ENCODE data around the gene LRSAM1. TPM values are rescaled to one million over a fixed set of nuclear protein-coding genes. Genes with fewer than 3 reads are reported as not detected.

The LRSAM1 gene
- total and polyA plus RNA-seq, 9 donors = 9.0 to 28.5 (median 17.4) TPM

- no peak for DNase-seq
- Histone ChIP-seq H3K4me3 (no peak overlapping the region), H3K4me1 (ENCODE audit: insufficient read depth) (no peaks in the 10 kb centered on the region), H3K36me3 (no peaks in the 10 kb centered on the region), H3K9me3 (no peaks in the 10 kb centered on the region), H3K27ac (no peak overlapping the region), H3K27me3 (no peaks in the 10 kb centered on the region)
- 81 to 85% (median 84%) methylated on average over 9 of the region's 9 CpGs for WGBS, 3 donors
- intact Hi-C loops (cut with DNase I) = loop anchor here in 3 of 4 donors (10.0 kb wide), 3 partner anchors 224 to 424 kb away; no protein-coding TSS in a partner anchor
- TF ChIP-seq EP300 (IDR thresholded peaks at IDR 0.05) = no peak
- no peak for TF ChIP-seq CTCF (IDR thresholded peaks at IDR 0.05)
- no peak for TF ChIP-seq POLR2A (IDR thresholded peaks at IDR 0.05)
Observed at GRCh38 chr9:127500862-127501261, 49.6 kb downstream of the LRSAM1 start.

GRCh38 chr9:127501821-127502343 is 50.6 kb downstream of the LRSAM1 start:
- H3K9me3 ChIP-seq = no peaks in the 10 kb centered on the region
- no peak overlapping the region for H3K27ac ChIP-seq
- H3K36me3 ChIP-seq = no peaks in the 10 kb centered on the region
- no peaks in the 10 kb centered on the region for H3K4me1 ChIP-seq (ENCODE audit: insufficient read depth)
- TF ChIP-seq POLR2A (IDR thresholded peaks at IDR 0.05) (no peak), CTCF (IDR thresholded peaks at IDR 0.05) (no peak), EP300 (IDR thresholded peaks at IDR 0.05) (no peak)
- WGBS, 3 donors = 83 to 86% (median 84%) methylated on average over 12 of the region's 12 CpGs
- H3K27me3 ChIP-seq = no peaks in the 10 kb centered on the region
- H3K4me3 ChIP-seq = no peak overlapping the region
- intact Hi-C loops (cut with DNase I) = loop anchor here in 3 of 4 donors (10.0 kb wide), 3 partner anchors 223 to 423 kb away; no protein-coding TSS in a partner anchor
- no peak for DNase-seq

- Histone ChIP-seq H3K27ac (no peak overlapping the region), H3K9me3 (no peaks in the 10 kb centered on the region), H3K36me3 (no peaks in the 10 kb centered on the region), H3K27me3 (no peaks in the 10 kb centered on the region), H3K4me1 (ENCODE audit: insufficient read depth) (peaks cover 2% of the 10 kb centered on the region), H3K4me3 (no peak overlapping the region)
- 84 to 87% (median 84%) methylated on average over 21 of the region's 21 CpGs for WGBS, 3 donors
- intact Hi-C loops (cut with DNase I) = loop anchor here in 3 of 4 donors (10.0 kb wide), 3 partner anchors 222 to 422 kb away; no protein-coding TSS in a partner anchor
- no peak for DNase-seq
- no peak for TF ChIP-seq POLR2A (IDR thresholded peaks at IDR 0.05)
- TF ChIP-seq CTCF (IDR thresholded peaks at IDR 0.05) = no peak
- no peak for TF ChIP-seq EP300 (IDR thresholded peaks at IDR 0.05)
Observed at GRCh38 chr9:127502706-127503378, 51.5 kb downstream of the LRSAM1 start.

GRCh38 chr9:127503379-127503921 is 52.1 kb downstream of the LRSAM1 start:
- no peak overlapping the region for H3K27ac ChIP-seq
- H3K27me3 ChIP-seq = no peaks in the 10 kb centered on the region
- TF ChIP-seq CTCF (IDR thresholded peaks at IDR 0.05) (no peak), EP300 (IDR thresholded peaks at IDR 0.05) (no peak), POLR2A (IDR thresholded peaks at IDR 0.05) (no peak)
- intact Hi-C loops (cut with DNase I) = loop anchor here in 3 of 4 donors (10.0 kb wide), 3 partner anchors 221 to 421 kb away; no protein-coding TSS in a partner anchor
- H3K9me3 ChIP-seq = no peaks in the 10 kb centered on the region
- WGBS, 3 donors = 79 to 84% (median 83%) methylated on average over 20 of the region's 20 CpGs
- H3K36me3 ChIP-seq = no peaks in the 10 kb centered on the region
- H3K4me1 ChIP-seq (ENCODE audit: insufficient read depth) = peaks cover 2% of the 10 kb centered on the region
- no peak overlapping the region for H3K4me3 ChIP-seq
- no peak for DNase-seq
